IPS-NIHi7 (cell line): ENCODE results near the gene E4F1.
A peak's percentile ranks its signal among the peaks of the same experiment; 100 is the strongest.

ENCODE experiments used
- DNase-seq: peaks from one replicate; pipeline ENCODE4 v3.0.0; 2012; ENCODE audit warnings: mixed read lengths; ENCODE audit errors: extremely low spot score

Gene E4F1

GRCh38 chr16:2206780-2207433 lies 16.5 kb upstream of the E4F1 start:
- DNase-seq, result no peak

DNA sequence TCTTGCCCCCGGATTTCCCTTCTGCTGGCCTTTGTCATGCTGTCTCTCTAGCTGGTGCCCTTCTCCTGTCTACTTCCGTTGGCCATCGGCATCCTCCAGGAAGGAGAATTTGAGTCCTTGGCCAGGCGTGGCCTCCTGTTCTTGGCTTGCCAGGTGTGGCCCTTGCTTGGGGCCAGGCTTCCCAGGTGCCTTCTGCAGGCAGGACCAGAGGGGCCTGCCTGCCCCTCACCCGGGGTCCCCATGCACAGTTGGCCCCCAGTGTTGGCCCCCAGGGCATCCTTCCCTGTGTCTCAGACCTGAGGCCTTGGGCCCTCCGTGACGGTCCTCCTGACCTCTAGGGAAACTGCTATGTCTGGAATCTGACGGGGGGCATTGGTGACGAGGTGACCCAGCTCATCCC lies 15.5 kb upstream of the E4F1 start:
- DNase-seq, result no peak

DNA sequence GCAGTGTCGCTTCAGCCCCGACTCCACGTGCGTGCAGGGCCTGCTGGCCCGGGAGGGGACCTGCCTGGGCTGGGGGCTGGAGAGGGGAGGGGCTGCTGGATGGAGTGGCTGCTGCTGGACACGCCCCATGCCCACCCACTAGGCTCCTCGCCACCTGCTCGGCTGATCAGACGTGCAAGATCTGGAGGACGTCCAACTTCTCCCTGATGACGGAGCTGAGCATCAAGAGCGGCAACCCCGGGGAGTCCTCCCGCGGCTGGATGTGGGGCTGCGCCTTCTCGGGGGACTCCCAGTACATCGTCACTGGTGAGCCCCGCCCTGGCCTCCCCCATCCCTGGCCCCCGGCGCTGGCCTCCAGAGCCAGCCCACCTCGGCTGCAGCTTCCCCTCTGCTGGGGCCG lies 15.1 kb upstream of the E4F1 start:
- DNase-seq, result no peak

DNA sequence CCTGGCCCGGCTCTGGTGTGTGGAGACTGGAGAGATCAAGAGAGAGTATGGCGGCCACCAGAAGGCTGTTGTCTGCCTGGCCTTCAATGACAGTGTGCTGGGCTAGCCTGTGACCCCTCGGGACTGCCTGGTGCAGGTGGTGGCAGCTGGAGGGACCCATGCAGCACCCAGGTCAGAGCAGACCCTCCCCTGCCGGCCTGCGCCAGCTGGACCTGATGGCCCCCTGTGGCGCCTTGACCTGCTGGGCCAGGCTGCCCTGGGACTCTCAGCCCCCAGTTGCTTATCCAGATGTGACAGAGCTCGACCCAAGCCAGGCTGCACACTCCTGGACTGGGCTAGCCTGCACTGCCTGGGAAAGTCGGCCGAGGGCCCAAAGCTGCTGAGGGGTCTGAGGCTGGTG lies 14.6 kb upstream of the E4F1 start:
- DNase-seq, result no peak

DNA sequence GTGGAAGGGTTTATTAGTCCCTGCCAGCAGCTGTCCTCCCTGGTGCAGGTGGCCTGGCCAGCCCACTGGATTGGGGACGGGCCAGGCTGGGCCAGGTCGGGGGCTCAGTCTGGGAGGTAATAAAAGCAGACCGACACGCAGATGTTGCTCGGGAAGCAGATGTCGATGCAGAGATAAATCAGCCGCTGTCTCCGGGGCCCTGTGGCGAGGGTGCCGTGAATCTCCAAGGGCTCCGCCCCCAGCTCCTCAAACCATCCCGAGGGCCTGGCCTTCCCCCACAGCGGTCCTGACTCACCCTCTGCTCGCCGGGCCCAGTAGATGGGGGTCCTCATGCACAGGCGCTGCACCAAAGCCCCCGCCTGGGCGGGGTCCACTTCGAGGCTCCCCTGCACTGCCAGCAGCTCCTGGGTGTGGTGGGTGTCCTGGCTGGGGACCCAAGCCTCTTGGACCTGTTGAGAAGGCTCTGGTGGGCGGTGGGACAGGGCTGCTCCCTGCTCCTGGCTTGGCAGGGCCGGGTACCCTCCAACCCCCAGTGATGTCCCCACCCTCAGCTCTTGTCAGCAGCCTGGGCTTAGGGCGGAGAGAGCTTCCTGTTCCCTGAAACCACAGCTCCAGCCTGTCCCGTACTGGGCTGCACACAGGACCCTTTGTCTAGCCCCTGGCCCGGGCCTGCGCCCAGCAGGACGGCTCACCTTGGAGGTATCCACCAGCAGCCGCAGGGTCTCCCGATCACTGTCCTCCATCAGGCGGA lies 14.0 kb upstream of the E4F1 start:
- DNase-seq, result no peak

GRCh38 chr16:2210009-2210332 lies 13.4 kb upstream of the E4F1 start:
- no peak for DNase-seq

DNA sequence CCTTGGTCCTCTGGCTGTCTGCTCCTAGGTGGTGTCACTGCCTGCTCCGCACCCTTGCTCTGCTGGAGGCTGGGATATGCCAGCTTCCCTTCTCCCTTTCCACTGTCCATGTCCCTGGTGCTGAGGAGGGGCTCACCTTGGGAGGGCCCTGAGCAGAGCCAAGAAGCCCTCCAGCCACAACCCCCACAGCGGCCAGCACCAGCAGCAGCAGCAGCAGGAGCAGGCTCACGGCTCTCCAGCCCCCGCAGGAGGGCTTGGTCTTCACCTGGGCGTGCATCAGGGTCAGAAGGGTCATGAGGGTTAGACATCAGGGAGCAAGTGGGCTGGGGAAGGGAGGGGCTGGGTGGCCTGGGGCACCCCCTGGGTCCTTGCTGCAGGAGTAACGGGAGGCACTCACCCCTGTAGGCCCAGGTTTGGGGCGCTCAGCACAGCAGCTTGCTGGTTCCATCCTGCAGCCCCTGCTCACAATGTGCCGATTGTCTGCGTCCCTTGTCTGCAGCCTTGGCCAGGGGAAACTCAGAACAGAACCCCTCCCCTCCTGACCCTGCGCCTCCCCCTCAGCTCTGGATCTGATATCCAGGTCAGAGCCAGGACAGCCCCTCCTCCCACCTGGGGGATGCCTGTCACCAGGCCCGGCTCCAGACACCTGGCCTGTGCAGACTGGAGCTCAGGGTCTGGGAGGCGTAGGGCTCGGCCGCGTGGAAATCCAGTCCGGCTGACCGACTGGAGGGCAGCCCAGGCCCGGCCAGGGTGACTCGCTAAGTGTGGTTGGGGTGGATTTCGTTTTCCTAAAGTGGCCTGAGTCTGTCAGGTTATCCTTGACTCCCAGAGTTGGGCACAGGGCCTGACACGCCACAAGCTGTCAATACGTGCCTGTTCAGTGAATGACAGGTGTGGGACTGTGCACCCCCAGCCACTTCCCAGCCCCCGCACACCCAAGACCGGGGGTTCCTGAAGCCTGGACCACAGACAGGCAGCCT lies 12.7 kb upstream of the E4F1 start, which contains the start of gene BRICD5:
BRICD5 (minus strand) TSS at position 478 of the 980 bp plus-strand sequence; CDS start at position 448, 30 bp downstream.
- DNase-seq, result no peak

GRCh38 chr16:2211923-2212347 lies 11.5 kb upstream of the E4F1 start:
- no peak for DNase-seq

DNA sequence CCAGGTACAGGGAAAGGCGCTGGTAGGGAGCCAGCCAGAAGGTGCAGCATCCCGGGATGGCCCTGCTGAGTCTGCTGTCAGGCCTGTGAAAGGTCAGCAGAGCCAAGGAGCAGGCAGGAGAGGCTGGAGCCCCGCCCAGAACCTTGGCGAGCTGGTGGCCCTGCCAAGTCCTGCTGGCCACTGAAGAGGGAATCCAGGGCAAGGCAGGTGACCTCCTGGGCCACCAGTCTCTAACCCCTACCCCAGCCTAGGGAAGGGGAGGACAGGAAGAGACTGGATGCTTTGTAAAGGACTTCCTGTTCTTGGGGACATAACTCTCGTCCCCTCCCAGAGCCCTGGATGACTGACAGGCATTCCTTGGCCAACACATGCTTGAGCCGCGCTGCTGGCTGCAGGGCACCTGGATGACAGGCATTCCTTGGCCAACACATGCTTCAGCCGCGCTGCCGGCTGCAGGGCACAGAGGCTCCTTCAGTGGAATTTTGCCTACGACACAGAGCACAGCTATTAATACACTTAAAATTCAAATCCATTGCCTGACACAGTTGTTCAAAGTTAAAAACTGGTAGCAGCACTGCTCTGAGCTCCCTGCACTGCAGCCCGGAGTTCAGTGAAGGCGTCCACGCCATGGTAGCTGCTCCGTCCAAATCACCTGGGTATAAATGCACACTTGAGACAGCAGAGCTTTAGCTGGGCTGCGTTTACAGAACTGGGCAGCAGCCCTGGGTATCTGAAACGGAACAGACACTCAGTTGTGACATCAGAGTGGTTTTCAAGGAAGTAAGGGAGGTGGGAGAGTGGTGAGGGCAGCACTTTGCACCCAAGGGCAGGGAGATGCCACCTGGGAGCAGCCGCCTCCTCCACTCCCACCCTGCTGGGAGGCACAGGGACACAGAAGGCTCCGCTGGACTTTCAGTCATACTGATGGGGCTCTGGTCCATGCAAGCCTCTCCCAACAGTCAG lies 10.7 kb upstream of the E4F1 start:
- DNase-seq, result no peak

DNA sequence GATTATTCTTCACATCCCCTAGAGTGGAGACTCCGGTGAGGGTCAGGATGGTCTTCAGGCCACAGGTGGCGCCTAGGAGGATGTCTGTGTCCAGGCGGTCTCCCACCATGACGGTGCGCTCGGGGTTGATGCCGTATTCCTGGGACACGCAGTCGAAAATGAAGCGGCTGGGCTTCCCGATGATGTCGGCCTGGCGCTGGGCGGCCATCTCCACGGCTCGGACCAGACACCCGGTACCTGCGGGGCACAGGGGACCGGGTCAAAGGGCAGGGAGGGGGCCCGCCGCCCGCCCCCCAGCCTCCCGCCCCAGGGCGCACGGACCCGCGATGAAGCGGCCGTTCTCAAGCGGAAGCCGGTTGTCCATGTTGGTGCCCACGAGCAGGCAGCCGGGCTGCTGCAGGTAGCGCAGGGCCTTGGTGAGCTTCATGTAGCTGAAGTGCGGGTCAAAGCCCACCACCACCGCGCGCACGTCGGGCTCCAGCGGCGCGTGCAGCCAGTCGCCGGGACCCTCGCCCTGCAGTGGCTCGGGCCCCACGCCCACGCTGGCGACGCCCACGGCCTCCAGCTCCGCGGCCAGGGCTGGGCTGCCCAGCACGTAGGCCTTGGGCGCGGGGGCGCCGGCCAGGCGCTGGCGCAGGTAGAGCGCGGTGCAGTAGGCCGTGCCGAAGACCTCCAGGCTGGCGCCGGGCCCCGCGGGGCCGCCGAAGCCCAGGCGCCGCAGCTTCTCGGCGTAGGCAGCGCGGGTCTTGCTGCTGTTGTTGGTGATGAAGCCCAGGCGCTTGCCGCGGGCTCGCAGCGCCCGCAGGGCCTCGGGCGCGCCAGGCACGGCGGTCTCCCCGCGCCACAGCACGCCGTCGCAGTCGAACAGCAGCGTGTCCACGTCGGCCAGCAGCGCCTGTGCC lies 9.3 kb upstream of the E4F1 start:
- no peak for DNase-seq

- DNase-seq, result no peak
These were observed 8.7 kb upstream of the E4F1 start, which contains the start of gene PGP for GRCh38 chr16:2214719-2214968. Gene PGP (minus strand): TSS chr16:2214840. CDS start chr16:2214777, 63 bp downstream.

DNA sequence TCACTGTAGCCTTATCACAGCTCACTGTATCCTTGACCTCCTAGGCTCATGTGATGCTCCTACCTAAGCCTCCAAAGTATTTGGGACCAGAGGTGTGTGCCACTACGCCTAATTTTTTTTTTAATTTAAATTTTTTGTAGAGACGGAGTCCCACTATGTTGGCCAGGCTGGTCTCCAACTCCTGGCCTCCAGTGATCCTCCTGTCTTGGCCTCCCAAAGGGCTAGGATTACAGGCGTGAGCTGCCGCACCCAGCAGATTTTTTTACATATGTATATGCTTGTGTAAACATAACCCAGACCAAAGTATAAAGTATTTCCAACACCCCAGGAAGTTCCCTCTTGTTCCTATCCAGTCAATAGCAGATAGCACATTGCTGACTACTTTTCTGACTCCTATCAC lies 7.1 kb upstream of the E4F1 start:
- DNase-seq, result no peak

DNA sequence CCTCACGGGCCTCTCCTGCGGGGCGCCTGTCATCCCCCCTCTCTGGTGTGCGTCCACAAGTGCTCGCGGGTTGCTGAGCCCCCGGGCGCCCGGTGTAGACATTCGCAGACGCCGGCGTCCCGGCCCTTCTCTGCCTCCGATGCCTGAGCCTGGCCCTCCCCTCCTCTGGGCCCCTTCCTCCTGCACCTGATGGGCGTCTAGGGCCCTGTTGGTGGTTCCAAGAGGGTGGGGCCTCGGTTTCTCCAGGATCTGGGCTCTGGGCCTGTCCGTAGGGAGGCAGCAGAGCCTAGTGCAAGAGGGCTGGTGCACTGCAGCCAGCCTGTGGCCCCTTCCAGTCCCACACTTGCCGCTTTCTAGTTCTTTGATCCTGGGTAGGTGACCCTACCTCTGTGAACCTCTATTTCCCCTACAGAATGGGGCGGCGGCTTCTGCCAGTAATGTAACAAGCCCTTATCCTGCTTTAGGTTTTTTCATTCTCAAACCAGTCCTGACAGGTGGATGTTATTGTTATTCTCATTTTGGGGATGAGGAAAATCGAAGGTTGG lies 623 bp downstream of the E4F1 start:
- DNase-seq, result peak; percentile 57

GRCh38 chr16:2226245-2226793 lies 2.9 kb downstream of the E4F1 start:
- no peak for DNase-seq

DNA sequence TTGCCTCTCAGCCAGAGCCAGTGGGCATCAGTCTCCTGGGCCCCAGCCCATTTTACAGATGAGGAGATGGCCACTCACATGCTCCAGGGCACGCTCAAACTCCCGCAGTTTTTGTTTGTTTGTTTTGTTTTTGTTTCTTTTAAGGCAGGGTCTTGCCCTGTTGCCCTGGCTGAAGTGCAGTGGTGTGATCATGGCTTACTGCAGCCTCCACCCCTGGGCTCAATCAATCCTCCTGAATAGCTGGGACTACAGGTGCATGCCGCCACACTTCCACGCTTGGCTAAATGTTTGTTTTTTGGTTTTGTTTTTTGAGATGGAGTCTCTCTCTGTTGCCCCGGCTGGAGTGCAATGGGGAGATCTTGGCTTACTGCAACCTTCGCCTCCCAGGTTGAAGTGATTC lies 3.5 kb downstream of the E4F1 start:
- no peak for DNase-seq

GRCh38 chr16:2228161-2228824 lies 4.9 kb downstream of the E4F1 start:
- DNase-seq, result no peak

DNA sequence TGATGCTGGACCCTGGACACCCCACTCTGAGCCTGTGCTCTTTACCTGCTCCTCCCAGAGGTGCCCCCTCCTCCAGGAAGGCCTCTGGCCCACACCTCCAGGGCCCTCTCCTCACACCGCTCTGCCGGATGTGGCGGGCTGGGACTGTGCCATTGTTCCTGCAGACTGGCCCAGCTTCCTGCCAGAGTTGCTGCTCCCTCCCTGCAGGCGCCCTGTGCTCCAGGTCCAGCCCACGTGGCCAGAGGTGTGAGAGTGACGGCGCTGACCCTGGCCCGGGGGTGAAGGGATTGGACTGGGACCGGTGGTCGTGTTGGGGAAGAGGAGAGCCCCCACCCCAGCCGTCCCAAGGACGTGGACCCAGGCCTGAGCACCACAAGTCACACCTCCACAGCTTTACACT lies 5.7 kb downstream of the E4F1 start:
- DNase-seq, result no peak

GRCh38 chr16:2229632-2230250 lies 6.3 kb downstream of the E4F1 start:
- no peak for DNase-seq

DNA sequence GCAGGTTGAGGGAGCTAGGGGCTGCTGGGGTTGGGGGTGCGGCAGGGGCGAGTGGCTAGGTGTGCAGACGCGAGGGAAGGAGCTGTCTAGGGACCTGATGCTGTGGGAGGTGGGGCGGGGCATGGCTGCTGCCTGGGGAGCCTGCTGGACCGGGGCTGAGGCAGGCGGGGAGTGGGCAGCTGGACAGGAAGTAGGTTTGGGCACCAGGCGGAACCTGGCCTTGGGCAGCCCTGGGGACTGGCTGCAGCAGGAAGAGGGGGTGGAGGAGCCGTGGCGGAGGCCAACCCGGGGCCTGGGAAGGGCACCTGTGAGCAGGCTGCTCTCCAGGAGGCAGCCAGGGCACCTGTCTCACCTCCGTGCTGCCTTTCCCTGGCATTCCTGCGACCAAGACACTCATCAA lies 7.0 kb downstream of the E4F1 start:
- DNase-seq, result no peak
